Mammary epithelial cell (primary cell): ENCODE measurements around the gene CSMD2.

Experiments used
- CTCF ChIP-seq, 2 donors: IDR thresholded peaks in 1 of 2; conservative IDR thresholded peaks in 1 of 2; 2 replicates each; pipeline ENCODE4 v1.5.1; 2011 to 2012; ENCODE audit warnings: inconsistent platforms in 2 of 2, low read length in 2 of 2, mild to moderate bottlenecking in 2 of 2, control low read depth in 1 of 2, low read depth in 1 of 2; ENCODE audit not compliant: insufficient read depth in 1 of 2; ENCODE audit errors: extremely low read depth in 1 of 2
- EZH2 ChIP-seq: IDR thresholded peaks from 2 replicates; pipeline ENCODE4 v1.6.1; 2012; ENCODE audit warnings: low read length, inconsistent platforms, borderline replicate concordance

- no peak for TF ChIP-seq CTCF (conservative IDR thresholded peaks at IDR 0.05 in 1 of 2, IDR thresholded peaks at IDR 0.05 in 1 of 2; ENCODE audit: extremely low read depth in 1 of 2, insufficient read depth in 1 of 2, low read depth in 1 of 2, low read length in 2 of 2)
- TF ChIP-seq EZH2 = no peak
Observed at GRCh38 chr1:34178072-34178471, 13.0 kb upstream of the CSMD2 start.
